ENCODE data around the gene SAMD13.

DNA sequence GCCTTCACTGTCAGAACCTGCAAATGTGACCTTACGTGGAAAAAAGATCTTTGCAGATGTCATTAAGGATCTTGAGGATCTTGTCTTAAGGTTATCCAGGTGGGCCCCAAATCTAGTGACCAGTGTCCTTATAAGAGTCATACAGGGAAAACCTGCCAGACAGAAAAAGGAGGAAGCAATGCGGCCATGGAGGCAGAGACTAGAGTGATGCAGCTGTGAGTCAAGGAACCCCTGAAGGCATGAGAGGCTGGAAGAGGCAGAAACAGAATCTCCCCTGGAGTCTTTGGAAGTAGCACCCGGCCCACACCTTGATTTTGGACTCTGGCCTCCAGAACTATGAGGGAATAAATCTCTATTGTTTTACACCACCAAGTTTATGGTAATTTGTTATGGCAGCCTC, 60.3 kb downstream of the SAMD13 start:
- no peak for TF ChIP-seq EP300 (IDR thresholded peaks at IDR 0.05)
- no peak for TF ChIP-seq CTCF (IDR thresholded peaks at IDR 0.05)
- TF ChIP-seq POLR2A (IDR thresholded peaks at IDR 0.05): no peak

All from gastroesophageal sphincter (tissue), 3 donors.